Activated naive CD8-positive, alpha-beta T cell treated with anti-CD3 and anti-CD28 coated beads, Interleukin-2, amount 50 U/mL, for 24 hours (primary cell): ENCODE data around the gene CEPT1.
"Not testable (repeated sequence)": the region's sequence is repeated elsewhere in the genome, so short reads cannot be mapped to it uniquely, and the experiment has no call there.

Source experiments
- ATAC-seq: fragments of 150-1000 bp; cut with Tn5 transposase; one replicate; pipeline ENCODE4 v1.10.0; 2021
- DNase-seq: peaks from one replicate; pipeline ENCODE4 v3.0.0; 2021
- H3K27ac Mint-ChIP-seq: one replicate; pipeline ENCODE4 v1.8.0; 2021; ENCODE audit warnings: mild to moderate bottlenecking, mixed read lengths
- H3K27me3 Mint-ChIP-seq: one replicate; pipeline ENCODE4 v1.8.0; 2021; ENCODE audit warnings: mixed read lengths
- H3K36me3 Mint-ChIP-seq: one replicate; pipeline ENCODE4 v1.8.0; 2021; ENCODE audit warnings: low read depth, mixed read lengths
- H3K4me1 Mint-ChIP-seq: one replicate; pipeline ENCODE4 v1.8.0; 2021; ENCODE audit warnings: mixed read lengths
- H3K4me3 Mint-ChIP-seq: one replicate; pipeline ENCODE4 v1.8.0; 2021; ENCODE audit warnings: mild to moderate bottlenecking, moderate library complexity, mixed read lengths
- H3K9me3 Mint-ChIP-seq: one replicate; pipeline ENCODE4 v1.8.0; 2021; ENCODE audit warnings: mixed read lengths

Gene CEPT1

GRCh38 chr1:111139956-111140679 lies at the start of gene CEPT1, which contains the start of gene DRAM2:
TSS of gene CEPT1 (plus strand) at chr1:111140223. CDS start at chr1:111147715, 7,492 bp downstream.
TSS of gene DRAM2 (minus strand) at chr1:111140093. CDS start at chr1:111131554, 8,539 bp downstream.
- H3K4me1 Mint-ChIP-seq: peaks cover 55% of the 10 kb centered on the region
- no peaks in the 10 kb centered on the region for H3K9me3 Mint-ChIP-seq
- H3K4me3 Mint-ChIP-seq: peak within 1 kb of the TSS; percentile 99

DNA sequence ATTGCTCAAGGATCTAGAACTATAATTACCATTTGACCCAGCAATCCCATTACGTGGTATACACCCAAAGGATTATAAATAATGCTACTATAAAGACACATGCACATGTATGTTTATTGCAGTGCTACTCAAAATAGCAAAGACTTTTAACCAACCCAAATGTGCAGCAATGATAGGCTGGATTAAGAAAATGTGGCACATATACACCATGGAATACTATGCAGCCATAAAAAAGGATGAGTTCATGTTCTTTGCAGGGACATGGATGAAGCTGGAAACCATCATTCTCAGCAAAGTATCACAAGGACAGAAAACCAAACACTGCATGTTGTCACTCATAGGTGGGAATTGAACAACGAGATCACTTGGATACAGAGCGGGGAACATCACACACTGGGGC lies 44.6 kb upstream of the CEPT1 start:
- H3K4me1 Mint-ChIP-seq, H3K4me3 Mint-ChIP-seq, H3K27ac Mint-ChIP-seq, ATAC-seq, H3K36me3 Mint-ChIP-seq, H3K27me3 Mint-ChIP-seq, DNase-seq: not testable (repeated sequence)
- H3K9me3 Mint-ChIP-seq: peaks cover 40% of the 10 kb centered on the region

More at GRCh38 chr1:111139956-111140679, at the start of gene CEPT1, which contains the start of gene DRAM2:
- Mint-ChIP-seq H3K27me3 (no peaks in the 10 kb centered on the region), H3K36me3 (peaks cover 25% of the 10 kb centered on the region), H3K27ac (peak within 1 kb of the TSS; percentile 97)
- DNase-seq: peak; percentile 94
- peak; percentile 92 for ATAC-seq

DNA sequence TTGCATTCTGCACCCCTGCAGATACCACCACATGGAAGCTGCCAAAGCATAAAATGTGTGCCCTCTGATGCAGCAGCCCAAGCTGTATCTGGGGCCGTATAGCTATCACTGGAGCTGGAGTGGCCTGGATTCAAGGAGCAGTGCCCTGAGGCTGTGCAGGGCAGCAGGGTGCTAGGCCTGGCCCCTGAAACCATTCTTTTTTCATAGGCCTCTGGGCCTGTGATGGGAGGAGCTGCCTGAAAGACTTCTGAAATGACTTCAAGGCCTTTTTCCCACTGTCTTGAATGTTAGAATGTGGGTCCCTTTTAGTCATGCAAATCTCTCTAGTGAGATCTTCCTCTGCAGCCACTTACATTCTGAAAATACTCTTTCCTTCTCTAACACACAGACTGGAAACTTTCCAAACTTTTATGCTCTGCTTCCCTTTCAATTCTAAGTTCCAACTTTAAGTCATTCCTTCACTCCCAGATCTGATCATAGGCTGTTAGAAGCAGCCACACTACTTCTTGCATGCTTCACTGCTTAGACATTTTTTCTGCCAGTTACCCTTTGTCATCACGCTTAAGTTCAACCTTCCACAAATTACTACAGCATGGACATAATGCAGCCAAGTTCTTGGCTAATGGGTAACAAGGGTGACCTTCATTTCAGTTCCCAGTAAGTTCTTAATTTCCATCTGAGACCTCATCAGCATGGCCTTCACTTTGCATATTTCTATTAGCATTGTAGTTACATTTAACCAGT lies 42.5 kb upstream of the CEPT1 start:
- H3K36me3 Mint-ChIP-seq: peaks cover 6% of the 10 kb centered on the region
- no peaks in the 10 kb centered on the region for H3K27me3 Mint-ChIP-seq
- H3K4me1 Mint-ChIP-seq: no peaks in the 10 kb centered on the region
- ATAC-seq (no peak), DNase-seq (no peak)
- H3K9me3 Mint-ChIP-seq: peaks cover 53% of the 10 kb centered on the region
- no peak overlapping the region for H3K4me3 Mint-ChIP-seq
- no peak overlapping the region for H3K27ac Mint-ChIP-seq

- H3K27me3 Mint-ChIP-seq: no peaks in the 10 kb centered on the region
- H3K36me3 Mint-ChIP-seq: peaks cover 6% of the 10 kb centered on the region
- no peak overlapping the region for H3K4me3 Mint-ChIP-seq
- no peak for ATAC-seq
- peaks cover 47% of the 10 kb centered on the region for H3K9me3 Mint-ChIP-seq
- DNase-seq: no peak
- H3K4me1 Mint-ChIP-seq: no peaks in the 10 kb centered on the region
- no peak overlapping the region for H3K27ac Mint-ChIP-seq
Measured at GRCh38 chr1:111099289-111099688, 40.7 kb upstream of the CEPT1 start.

DNA sequence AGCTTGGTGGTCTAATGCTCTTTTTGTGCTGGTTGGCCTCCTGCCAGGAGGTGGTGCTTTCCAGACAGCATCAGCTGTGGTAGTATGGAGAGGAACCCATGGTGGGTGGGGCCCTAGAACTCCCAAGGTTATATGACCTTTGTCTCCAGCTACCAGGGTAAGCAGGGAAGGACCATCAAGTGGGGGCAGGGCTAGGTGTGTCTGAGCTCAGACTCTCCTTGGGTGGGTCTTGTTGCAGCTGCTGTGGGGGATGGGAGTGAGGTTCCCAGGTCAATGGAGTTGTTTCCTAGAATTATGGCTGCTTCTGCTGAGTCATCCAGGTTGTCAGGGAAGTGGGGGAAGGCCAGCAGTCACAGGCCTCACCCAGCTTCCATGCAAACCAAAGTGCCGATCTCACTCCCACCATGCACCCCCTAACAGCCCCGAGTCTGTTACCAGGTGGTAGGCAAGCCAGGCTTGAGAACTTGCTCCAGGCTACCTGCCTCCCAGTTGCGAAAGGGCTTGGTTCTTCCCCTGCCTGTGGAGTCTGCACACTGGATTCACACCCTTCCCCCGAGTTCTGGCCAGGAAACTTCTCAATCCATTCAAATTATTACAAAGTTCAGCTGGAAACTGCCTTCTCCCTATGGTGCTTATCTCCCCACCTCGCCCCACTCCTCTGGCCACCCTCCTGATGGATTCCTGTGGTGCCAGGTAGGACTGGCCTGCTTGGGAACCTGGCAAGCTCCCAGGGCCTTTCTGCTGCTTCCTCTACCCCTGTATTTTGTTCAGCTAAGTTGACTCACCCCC lies 38.0 kb upstream of the CEPT1 start:
- Mint-ChIP-seq H3K27ac (no peak overlapping the region), H3K27me3 (no peaks in the 10 kb centered on the region), H3K4me3 (no peak overlapping the region), H3K4me1 (no peaks in the 10 kb centered on the region), H3K9me3 (peaks cover 40% of the 10 kb centered on the region), H3K36me3 (peaks cover 4% of the 10 kb centered on the region)
- ATAC-seq: no peak
- no peak for DNase-seq

- Mint-ChIP-seq H3K9me3 (peaks cover 28% of the 10 kb centered on the region), H3K4me1 (no peaks in the 10 kb centered on the region), H3K27me3 (no peaks in the 10 kb centered on the region), H3K36me3 (peaks cover 4% of the 10 kb centered on the region), H3K4me3 (no peak overlapping the region), H3K27ac (no peak overlapping the region)
- ATAC-seq: no peak
- no peak for DNase-seq
Measured at GRCh38 chr1:111104981-111105380, 35.0 kb upstream of the CEPT1 start.

DNA sequence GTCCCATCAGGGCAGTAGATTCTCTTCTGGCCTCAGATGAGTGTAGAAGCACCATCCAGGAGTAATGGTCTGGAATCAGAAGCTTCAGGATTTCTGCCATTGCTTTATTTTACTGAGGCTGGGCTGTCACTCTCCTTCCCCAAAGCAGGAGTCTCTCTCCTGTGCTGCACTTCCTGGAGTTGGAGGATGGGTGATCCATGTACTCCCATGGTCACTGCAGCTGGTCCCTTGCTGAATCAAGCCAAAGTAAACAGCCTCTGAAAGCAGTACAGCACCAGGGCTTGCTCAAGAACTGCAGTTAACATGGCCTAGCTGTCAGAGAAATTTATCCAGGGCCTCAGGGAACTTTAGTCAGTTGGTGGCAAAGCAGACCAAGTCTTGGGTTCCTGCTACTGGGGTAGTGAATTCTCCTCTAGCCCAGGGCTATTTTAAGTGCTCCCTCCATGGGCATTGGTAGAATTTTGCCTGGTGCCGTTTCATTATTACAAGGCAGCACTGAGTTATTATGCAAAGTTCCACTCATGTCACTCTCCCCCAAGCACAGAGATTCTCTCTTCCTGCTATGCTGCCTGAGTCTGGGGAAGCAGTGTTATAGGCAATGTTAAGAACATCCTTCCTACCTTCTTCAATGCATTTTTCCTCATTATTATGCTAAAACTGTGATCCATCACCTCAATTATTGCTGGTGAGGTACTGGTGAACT lies 29.7 kb upstream of the CEPT1 start:
- Mint-ChIP-seq H3K4me1 (no peaks in the 10 kb centered on the region), H3K36me3 (peaks cover 4% of the 10 kb centered on the region), H3K4me3 (no peak overlapping the region), H3K9me3 (peaks cover 11% of the 10 kb centered on the region), H3K27me3 (no peaks in the 10 kb centered on the region), H3K27ac (no peak overlapping the region)
- no peak for ATAC-seq
- DNase-seq: no peak

DNA sequence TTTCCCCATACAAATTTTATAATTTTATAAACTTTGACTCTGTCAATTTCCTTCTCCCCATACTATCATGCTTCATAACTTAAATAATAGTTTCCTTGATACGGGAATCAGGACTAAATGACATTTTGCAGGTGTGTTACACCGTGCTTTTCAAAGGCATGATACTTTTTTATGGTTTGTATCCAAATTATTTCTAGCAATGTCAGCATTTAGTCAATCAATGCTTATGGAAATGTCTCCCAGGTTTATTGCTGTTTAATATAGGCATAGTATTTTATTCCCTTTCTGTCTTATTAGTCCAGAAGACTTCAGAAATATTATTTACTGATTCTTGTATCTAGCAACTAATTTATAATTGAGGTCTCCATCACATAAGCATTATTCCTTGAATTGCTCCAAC lies 23.5 kb upstream of the CEPT1 start:
- ATAC-seq (no peak), DNase-seq (no peak)
- peaks cover 19% of the 10 kb centered on the region for H3K36me3 Mint-ChIP-seq
- no peaks in the 10 kb centered on the region for H3K4me1 Mint-ChIP-seq
- H3K4me3 Mint-ChIP-seq: no peak overlapping the region
- H3K9me3 Mint-ChIP-seq: no peaks in the 10 kb centered on the region
- no peaks in the 10 kb centered on the region for H3K27me3 Mint-ChIP-seq
- no peak overlapping the region for H3K27ac Mint-ChIP-seq

DNA sequence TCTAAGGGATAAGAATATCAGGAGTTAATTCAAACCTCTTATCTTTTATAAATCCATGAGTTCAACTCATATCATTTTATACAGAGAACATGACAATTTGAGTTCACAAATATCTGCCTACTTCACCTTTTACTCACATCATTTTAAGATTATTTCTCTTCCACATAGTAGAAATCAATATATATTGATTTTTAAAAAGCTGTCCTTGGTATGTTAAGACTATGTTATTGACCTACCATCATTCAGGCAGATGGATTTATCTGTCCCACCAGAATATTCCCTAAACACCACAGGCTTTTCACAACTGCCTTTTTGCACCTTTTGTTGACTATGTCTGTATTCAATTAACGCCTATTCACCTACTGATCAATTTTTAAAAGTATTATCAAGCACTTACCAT lies 13.7 kb upstream of the CEPT1 start:
- H3K4me3 Mint-ChIP-seq: no peak overlapping the region
- H3K4me1 Mint-ChIP-seq: peaks cover 43% of the 10 kb centered on the region
- no peaks in the 10 kb centered on the region for H3K9me3 Mint-ChIP-seq
- no peak for ATAC-seq
- H3K36me3 Mint-ChIP-seq: peaks cover 53% of the 10 kb centered on the region
- no peak for DNase-seq
- H3K27me3 Mint-ChIP-seq: no peaks in the 10 kb centered on the region
- H3K27ac Mint-ChIP-seq: no peak overlapping the region

DNA sequence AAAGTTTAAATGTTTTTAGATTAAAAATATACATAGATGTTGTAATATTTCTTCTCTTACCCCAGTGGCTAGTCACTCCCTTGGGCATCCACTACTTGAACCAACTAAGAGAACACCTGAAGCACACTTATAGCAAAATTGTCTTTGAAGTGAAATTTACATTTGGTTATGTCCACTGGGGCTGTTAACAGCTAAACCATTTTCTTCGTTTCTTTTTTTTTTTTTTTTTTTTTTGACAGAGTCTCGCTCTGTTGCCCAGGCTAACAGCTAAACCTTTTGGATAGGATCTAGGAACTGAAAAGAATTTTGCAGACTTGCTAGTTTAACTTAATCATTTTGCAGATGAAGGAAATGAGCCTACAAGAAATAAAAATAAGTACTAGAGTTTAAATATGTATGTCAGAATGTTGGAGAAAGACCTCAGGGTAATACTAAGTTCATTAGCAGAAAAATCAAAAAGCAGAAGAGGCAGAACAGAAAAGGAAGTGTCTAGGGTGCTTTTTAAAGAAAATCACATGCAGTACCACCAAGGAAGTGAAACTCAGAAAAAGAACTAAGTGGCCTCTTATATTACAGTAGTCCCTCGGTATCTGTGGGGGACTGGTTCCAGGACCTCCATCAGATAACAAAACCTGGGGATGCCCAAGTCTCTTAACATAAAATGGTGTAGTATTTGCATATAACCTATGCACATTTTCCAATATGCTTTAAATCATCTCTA lies 11.9 kb upstream of the CEPT1 start:
- Mint-ChIP-seq H3K36me3 (peaks cover 56% of the 10 kb centered on the region), H3K27me3 (no peaks in the 10 kb centered on the region), H3K9me3 (no peaks in the 10 kb centered on the region), H3K4me3 (peak overlapping the region; percentile 19), H3K4me1 (peaks cover 53% of the 10 kb centered on the region), H3K27ac (peak overlapping the region; percentile 61)
- peak; percentile 80 for ATAC-seq
- DNase-seq: no peak

DNA sequence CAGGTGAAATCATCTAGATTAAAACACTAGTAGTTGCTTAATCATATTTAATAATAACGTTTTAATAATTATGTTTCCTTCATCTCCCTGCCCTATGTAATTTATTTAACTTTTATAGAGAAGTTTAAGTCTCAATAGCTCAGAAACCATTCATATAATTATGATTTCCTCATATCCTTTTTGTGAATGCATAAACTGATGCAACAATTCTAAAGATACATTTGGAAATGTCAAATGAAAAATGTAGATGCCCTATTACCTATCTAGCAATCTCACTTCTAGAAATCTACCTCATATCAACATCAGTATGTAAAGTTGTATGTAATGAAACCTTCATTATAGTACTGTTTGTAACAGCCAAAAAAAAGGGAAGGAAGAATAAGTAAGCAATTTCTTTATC lies 10.6 kb upstream of the CEPT1 start:
- Mint-ChIP-seq H3K4me3 (no peak overlapping the region), H3K27ac (peak overlapping the region; percentile 61), H3K9me3 (no peaks in the 10 kb centered on the region), H3K4me1 (peaks cover 49% of the 10 kb centered on the region), H3K36me3 (peaks cover 51% of the 10 kb centered on the region), H3K27me3 (no peaks in the 10 kb centered on the region)
- ATAC-seq: no peak
- DNase-seq: no peak

- peaks cover 50% of the 10 kb centered on the region for H3K36me3 Mint-ChIP-seq
- peak overlapping the region; percentile 46 for H3K27ac Mint-ChIP-seq
- no peak for ATAC-seq
- no peaks in the 10 kb centered on the region for H3K9me3 Mint-ChIP-seq
- peaks cover 60% of the 10 kb centered on the region for H3K4me1 Mint-ChIP-seq
- no peaks in the 10 kb centered on the region for H3K27me3 Mint-ChIP-seq
- no peak overlapping the region for H3K4me3 Mint-ChIP-seq
- DNase-seq: no peak
Measured at GRCh38 chr1:111131693-111132092, 8.3 kb upstream of the CEPT1 start.

DNA sequence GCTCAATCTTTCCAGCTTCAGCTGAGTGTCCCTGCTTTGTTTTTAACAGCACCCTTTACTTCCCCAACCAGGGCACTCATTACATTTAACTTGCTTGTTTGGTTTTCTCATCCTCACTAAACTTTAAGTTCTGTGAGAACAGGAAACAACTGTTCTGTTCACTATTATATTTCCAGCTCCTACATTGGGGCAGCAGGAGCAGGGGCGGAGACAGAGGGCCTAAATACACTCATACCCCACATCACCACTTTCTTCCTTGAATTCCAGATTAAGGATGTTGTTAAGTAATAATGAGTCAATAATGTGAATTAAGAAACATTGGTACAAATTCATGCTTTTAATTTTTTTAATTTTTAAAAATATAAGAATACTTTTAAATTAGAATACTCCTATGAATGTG lies 6.2 kb upstream of the CEPT1 start:
- Mint-ChIP-seq H3K4me3 (no peak overlapping the region), H3K4me1 (peaks cover 56% of the 10 kb centered on the region)

More for the DNA sequence above, 6.2 kb upstream of the CEPT1 start:
- Mint-ChIP-seq H3K27me3 (no peaks in the 10 kb centered on the region), H3K9me3 (no peaks in the 10 kb centered on the region), H3K36me3 (peaks cover 44% of the 10 kb centered on the region), H3K27ac (peak overlapping the region; percentile 63)
- ATAC-seq (no peak), DNase-seq (no peak)
